ENCODE results near the gene COQ10A. TPM values are rescaled to one million over a fixed set of nuclear protein-coding genes. Genes with fewer than 3 reads are reported as not detected.
"Not testable (repeated sequence)": the region's sequence is repeated elsewhere in the genome, so short reads cannot be mapped to it uniquely, and the experiment has no call there.

Gene COQ10A
- total RNA-seq, 1 experiment from 2014 or later: 20.8 TPM

- no peak for DNase-seq (ENCODE audit: low read depth)
Observed at GRCh38 chr12:56242986-56243385, 23.8 kb upstream of the COQ10A start.

DNA sequence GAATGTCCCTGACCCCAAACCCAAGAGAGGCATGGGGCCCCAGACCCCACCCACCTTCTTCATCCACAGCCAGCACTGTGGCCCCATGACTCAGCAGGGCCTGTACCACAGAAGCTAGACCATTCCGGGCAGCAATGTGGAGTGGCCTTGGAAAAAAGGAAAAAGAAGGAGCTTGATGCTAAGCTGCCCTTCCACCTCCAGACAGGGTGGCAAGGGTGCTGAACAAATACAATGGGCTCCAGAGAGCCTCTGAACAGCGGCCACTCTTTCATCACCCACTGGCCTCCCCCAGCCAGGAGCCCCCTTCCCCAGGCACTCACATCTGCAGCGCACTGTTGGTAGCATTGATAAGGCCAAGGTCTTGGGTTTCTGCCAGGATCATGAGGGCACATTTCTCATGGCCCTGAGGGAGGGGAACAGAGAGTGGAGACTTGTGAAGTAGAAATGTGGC lies 23.0 kb upstream of the COQ10A start:
- peak; percentile 29 for DNase-seq (ENCODE audit: low read depth)

DNA sequence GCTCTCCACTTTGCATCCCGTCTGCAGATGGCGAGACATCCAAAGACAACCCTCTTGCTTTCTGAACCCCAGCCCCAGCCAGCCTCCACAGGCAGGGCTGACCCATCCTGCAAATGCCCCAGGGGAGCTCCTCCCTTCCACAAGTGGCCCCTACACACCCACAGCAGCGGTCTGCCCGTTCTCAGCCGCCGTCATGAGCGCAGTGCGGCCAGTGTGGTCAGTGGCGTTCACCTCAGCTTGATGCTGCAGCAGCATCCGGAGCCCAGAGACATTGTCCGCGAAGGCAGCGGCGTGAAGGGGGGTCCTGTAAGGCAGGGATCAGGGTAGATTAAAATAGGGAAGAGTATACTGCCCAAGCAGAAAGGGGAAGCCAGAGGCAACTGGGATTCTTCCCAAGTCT lies 22.2 kb upstream of the COQ10A start:
- DNase-seq (ENCODE audit: low read depth): no peak

DNA sequence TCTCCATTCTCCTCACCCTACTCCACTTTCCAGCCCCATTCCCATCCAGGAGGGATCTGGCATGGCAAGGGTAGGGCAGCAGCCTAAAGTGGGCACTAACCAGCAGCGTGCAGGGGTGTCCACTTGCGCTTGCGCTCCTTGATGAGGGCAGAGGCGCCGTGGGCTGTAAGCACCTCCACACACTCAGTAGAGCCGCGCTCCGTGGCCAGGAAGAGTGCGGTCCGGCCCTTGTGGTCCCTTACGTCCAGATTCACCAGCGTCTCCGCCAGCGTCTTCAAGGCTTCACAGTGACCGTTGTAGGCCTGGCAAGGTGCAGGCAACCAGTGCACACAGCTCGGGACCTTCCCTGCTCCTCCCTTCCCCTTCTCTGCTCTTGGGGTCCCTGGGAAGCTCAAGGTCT lies 18.8 kb upstream of the COQ10A start:
- no peak for DNase-seq (ENCODE audit: low read depth)

- DNase-seq (ENCODE audit: low read depth): no peak
Observed at GRCh38 chr12:56248711-56249110, 18.0 kb upstream of the COQ10A start.

- no peak for DNase-seq (ENCODE audit: low read depth)
Observed at GRCh38 chr12:56252649-56253048, 14.1 kb upstream of the COQ10A start.

DNA sequence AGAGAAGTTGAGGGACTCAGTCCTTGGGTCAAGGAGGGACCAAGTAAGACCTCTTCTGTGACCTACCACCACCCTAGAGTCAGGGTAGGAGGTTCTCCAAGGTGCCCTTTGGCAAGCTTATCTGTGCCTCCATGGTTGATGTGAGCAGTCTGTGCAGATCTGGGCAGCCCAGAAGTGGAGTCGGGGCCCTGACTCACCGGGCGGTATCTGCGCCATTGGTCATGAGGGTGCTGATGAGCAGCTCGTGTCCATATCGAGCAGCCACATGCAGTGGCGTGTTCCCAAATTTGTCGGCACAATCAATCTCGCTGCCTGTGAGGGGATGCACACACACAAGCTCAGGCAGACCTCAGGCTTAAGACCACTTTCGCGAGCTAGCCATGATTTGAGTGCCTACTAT lies 13.7 kb upstream of the COQ10A start:
- no peak for DNase-seq (ENCODE audit: low read depth)

DNA sequence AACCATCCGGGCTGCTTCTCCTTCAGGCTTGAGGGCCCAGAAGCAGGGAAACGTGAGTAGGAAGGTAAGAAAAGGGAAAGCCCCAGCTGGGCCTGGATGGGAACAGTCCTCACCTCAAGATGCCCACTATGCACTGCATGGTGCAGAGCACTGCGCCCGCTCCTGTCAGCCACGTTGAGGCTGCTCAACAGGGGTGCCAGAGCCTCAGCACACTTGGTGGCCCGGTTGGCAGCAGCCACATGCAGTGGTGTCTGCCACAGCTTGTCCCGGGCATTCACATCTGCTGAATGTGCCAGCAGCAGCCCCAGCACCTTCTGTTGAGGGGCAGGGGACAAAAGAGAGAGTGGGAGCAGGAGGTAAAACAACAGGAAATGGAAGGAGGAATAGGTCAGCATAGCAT lies 11.1 kb upstream of the COQ10A start:
- no peak for DNase-seq (ENCODE audit: low read depth)

DNA sequence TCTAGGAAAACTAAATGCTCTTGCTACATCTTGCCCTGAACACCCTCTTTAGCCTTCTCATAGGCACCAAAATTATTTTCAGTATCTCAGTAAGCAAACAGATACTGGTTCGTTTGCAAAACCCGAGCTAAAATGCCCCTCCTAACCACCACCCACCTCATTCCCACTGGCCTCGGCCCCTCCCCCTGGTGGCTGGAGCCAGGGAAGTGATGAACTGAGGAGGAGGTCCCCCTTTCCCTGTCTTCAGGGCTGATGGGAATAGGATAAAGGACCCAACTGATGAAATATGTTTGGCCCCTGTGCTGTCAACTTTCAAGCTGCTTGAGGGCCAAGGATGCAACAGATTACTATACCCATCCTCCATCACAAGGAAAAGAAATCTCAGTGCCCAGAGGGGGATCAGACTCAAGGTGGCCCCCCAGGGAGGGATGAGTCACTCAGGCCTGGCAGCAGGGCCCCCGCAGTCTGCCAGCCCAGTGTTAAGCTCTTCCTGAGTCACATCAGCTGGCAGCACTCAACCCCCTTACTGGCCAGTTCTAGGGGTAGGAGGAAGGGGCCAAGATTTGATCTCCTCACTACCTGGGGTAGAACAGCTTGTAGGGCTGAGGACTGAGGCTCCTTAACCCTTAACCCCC lies 10.3 kb upstream of the COQ10A start:
- DNase-seq (ENCODE audit: low read depth): peak; percentile 82

- DNase-seq (ENCODE audit: low read depth): no peak
Observed at GRCh38 chr12:56257071-56257470, 9.7 kb upstream of the COQ10A start.

DNA sequence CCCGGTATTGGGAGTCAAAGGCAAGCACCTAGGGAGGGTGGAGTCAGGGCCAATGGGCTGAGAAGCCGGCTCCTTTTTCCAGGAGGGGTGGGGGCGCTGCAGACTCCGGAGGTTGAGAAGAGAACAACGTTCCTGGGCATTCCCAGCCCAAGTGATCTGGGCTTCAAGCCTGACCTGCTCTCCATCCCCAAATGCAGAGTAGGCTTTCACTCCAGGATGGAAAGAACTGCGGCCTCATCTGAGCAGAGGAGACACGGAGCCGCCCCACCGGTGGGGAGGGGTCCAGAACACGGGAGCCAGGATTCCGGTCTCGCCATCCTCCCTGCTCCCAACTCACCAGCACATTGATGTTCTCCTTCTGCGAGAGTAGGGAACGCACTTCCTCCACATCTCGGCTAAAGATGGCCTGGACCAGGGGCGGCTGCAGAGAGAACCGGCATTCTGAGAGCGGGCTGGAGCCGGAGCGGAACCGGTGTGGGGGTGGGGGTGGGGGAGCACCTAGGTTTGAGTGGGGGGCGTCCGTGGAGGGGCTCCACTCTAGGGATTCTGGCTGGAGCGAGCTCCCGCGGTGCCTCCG lies 9.2 kb upstream of the COQ10A start:
- DNase-seq (ENCODE audit: low read depth): peak; percentile 21

DNA sequence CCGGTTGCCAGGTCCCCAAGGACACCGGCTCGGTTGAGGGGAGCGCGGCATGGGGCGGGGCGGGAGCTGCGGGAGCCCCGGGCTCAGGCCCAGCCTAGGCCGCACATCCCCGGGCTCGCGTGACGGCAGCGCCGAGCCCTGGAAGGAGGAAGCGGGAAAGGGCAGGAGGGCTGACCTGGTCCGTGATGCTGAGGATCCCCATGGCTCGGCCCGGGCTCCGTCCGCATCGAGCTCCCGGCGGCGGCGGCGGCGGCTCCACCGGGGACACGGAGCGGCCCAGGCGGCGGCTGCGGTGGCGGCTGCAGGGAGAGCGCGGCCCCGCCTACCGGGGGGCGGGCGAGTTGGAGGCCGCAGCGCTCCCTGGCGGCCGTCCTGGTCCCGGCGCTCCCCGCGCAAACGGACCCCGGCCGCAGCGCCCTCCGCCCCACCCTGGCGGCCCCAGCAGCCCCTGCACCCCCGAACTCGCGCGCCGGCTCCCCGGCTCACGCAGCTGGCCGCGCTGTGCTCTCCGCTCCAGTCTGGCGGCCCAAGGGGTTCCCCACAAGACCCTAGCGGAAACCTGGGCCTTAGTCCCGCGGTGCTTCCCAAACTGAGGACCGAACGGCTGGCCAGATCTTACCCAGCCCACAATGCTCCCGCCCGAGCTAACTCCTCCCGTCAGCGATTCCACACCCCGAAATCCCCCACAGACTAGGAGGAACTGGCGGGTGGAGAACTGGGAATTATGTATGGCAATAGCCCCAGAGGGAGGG lies 8.5 kb upstream of the COQ10A start, which contains the start of gene ANKRD52:
ANKRD52 (minus strand) TSS at position 317 of the 752 bp plus-strand sequence; CDS start at position 202, 115 bp downstream.
- peak; percentile 88 for DNase-seq (ENCODE audit: low read depth)

DNA sequence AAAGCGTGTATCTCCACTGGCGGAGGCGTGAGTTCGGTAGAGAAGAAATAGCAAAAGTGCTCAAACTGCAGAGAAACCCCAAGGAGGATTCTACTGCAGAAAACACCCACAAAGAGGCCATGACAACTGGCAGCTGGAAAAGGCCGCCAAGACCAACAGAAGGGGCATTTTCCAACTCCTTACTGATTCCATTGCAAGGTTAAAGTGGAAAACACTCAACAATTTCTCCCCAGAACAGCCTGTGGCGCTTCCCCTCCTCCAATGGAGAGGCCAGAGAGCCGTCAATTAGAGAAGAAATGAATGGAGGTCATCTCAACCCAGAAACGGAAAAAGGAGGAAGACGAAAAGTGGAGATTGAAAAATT lies 7.9 kb upstream of the COQ10A start:
- DNase-seq (ENCODE audit: low read depth): no peak

- DNase-seq (ENCODE audit: low read depth): no peak
Observed at GRCh38 chr12:56260380-56260779, 6.4 kb upstream of the COQ10A start.

DNA sequence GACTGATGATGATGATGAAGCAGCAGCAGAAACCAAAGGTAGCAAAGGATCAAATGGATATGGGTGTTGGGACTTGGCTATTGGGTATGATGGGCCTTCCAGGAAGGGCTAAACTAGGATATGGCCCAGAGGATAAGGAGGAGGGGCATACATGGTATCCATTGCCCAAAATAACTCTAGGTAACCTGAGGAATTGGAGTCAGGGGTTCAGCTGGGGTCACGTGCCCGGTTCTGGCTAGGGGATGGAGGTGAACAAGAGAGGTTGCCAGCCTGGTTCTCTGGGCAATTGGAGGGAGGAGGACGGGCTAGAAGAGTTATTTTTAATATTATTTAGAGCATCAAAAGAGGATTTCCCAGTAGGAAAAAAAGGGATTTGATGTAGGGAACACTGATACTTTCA lies 5.8 kb upstream of the COQ10A start:
- no peak for DNase-seq (ENCODE audit: low read depth)

DNA sequence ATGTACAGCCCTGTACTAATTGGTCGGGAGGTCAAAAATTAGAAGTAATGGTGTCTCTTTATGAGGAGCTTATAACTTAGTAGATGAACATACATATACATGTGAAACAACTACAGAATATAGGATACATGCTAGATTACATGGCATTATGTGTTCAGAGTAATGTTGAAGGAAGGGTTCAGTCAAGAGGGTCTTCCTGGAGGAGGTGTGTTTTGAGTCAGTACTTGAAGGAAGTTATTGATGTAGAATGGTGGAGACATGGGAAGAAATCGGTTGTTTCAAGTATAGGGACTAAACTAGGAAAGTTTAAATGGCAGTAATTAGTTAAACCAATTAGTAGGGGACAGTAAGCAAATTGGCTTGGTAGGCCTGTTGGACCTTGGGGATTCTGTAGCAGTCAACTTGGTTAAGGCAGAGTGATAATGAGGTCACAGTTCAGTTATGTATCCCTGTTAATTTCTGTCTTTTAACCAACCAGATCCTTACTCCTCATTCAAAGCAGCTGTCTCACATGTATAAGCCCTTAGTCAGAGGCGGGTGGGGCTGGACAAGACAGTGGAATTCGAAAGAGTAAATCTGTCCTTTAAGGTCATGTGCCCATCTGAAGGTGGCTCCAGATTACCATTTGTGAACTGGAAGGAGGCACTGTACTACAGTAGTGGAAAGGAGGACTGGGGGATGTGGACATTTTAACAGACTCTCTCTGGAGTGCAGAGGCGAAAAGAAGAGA lies 5.1 kb upstream of the COQ10A start:
- peak; percentile 96 for DNase-seq (ENCODE audit: low read depth)

DNA sequence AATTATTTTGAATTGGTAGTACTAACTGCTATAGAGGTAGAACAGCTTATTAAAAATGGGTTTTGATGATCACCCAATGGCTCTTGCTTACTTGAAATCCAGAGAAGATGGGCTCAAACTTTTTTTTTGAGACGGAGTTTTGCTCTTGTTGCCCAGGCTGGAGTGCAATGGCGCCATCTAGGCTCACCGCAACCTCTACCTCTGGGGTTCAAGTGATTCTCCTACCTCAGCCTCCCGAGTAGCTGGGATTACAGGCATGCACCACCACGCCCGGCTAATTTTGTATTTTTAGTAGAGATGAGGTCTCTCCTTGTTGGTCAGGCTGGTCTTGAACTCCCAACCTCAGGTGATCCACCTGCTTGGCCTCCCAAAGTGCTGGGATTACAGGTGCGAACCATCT lies 3.8 kb upstream of the COQ10A start:
- DNase-seq (ENCODE audit: low read depth): not testable (repeated sequence)

DNA sequence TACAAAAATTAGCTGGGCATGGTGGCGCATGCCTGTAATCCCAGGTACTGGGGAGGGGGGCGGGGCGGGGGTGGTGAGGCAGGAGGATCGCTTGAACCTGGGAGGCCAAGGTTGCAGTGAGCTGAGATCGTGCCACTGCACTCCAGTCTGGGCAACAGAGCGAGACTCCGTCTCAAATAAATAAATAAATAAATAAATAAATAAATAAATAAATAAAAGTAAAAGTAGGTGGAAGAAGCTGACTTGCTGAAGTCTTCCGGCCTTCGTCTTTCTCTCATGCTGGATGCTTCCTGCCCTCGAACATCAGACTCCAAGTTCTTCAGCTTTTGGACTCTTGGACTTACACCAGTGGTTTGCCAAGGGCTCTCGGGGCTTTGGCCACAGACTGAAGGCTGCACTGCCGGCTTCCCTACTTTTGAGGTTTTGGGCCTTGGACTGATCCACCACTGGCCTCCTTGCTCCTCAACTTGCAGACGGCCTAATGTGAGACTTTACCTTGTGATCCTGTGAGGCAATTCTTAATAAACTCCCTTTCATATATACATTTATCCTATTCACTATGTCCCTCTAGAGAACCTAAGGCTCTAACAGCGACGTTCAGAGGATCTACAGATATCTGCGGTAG lies 562 bp upstream of the COQ10A start:
- not testable (repeated sequence) for DNase-seq (ENCODE audit: low read depth)

DNA sequence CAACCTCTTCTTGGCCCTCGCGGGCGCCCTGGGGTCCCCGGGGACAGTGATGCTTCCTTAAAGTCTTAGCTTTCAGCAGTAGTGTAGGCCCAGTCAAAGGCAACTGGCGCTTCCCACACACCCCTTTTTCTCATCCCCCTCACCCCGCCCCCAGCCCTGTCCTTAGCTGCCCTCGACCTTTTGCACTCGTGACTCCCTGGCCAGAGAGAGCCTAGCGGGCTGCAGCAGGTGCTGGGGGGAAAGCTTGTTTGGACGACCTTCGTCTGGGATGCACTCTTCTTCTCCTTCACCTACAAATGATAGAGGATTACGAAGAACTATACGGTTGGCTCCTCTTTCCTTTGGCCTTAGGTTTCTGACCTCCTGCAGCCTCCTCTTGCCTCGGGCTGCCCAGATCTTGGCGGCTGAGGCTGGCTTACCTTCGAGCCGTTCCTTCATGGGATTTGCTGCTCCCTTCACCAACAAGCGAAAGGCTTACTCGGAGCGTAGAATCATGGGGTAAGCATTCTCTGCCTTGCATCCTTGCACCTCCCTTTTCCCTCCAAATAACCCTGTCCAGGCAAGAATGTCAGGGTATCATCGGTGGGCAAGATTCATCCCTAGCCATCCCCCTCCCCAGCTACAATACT lies 815 bp downstream of the COQ10A start:
- peak; percentile 70 for DNase-seq (ENCODE audit: low read depth)

GRCh38 chr12:56271031-56271430 lies 4.3 kb downstream of the COQ10A start:
- DNase-seq (ENCODE audit: low read depth): peak; percentile 45

DNA sequence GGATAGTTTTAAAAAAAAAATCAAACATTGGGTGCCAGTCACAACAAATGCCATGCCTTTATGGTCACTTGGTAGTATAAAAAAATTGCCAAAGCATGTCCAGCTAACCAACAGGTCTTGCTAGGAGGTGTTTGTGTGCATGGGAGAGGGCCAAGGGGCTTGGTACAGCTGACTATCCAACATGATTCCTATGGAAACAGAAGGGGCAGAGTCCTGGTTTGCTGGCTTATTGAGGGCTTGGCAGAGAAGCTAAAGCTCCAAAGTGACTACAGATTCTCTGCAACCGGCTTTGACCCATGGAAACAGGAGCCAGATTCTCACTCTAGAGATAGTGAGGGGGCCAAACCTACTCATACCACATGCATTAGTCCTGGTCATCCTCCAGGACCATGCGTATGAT lies 5.7 kb downstream of the COQ10A start:
- DNase-seq (ENCODE audit: low read depth): not testable (repeated sequence)

All from LHCN-M2 (cell line).